MCF 10A (cell line): ENCODE measurements around the gene CD47. TPM values are rescaled to one million over a fixed set of nuclear protein-coding genes. Genes with fewer than 3 reads are reported as not detected.

Source experiments
- BruUV-seq: library from RNA; stranded (reverse); fragments of 400-500 nt; replicated peaks from 2 replicates; lab custom pipeline; 2021; lab: Mats Ljungman, UMichigan
- CTCF ChIA-PET: fragments of 300-600 bp; sonication (Branson Sonifier 250); formaldehyde crosslinking; extraction: SDS; loops from one replicate; lab custom pipeline; 2021; ENCODE audit warnings: antibody characterized with exemption, inconsistent platforms; lab: Yijun Ruan, JAX
- POLR2A ChIA-PET: fragments of 300-600, 350-650 bp; sonication (Branson Sonifier 250); formaldehyde crosslinking; extraction: SDS; loops from one replicate; lab custom pipeline; 2020; ENCODE audit warnings: antibody characterized with exemption, inconsistent platforms; lab: Yijun Ruan, JAX
- DNase-seq: peaks from one replicate; pipeline ENCODE4 v3.0.0-alpha.2; 2018; ENCODE audit not compliant: unreplicated experiment
- H3K27ac Mint-ChIP-seq: one replicate; pipeline ENCODE4 v1.8.0; 2022; ENCODE audit warnings: mild to moderate bottlenecking, low read depth, mixed read lengths; ENCODE audit not compliant: unreplicated experiment
- H3K27me3 Mint-ChIP-seq: one replicate; pipeline ENCODE4 v1.8.0; 2022; ENCODE audit warnings: mixed read lengths; ENCODE audit not compliant: insufficient read depth, unreplicated experiment
- H3K36me3 Mint-ChIP-seq: one replicate; pipeline ENCODE4 v1.8.0; 2022; ENCODE audit warnings: mild to moderate bottlenecking, moderate library complexity, mixed read lengths; ENCODE audit not compliant: insufficient read depth, unreplicated experiment
- H3K4me1 Mint-ChIP-seq: one replicate; pipeline ENCODE4 v1.8.0; 2022; ENCODE audit warnings: mixed read lengths; ENCODE audit not compliant: insufficient read depth, unreplicated experiment
- H3K4me3 Mint-ChIP-seq: one replicate; pipeline ENCODE4 v1.8.0; 2022; ENCODE audit warnings: mild to moderate bottlenecking, moderate library complexity, mixed read lengths; ENCODE audit not compliant: unreplicated experiment
- H3K9me3 Mint-ChIP-seq: one replicate; pipeline ENCODE4 v1.8.0; 2022; ENCODE audit warnings: mixed read lengths; ENCODE audit not compliant: unreplicated experiment
- intact Hi-C: fragments of 100-400 bp; cut with micrococcal nuclease; formaldehyde crosslinking; loops from 2 replicates; pipeline ENCODE4 v1.14.1; 2022
- total RNA-seq: library from RNA; stranded (reverse); gene quantifications from 2 replicates; pipeline ENCODE4 v1.2.3, GENCODE V29; 2022
- TF ChIP-seq, protein P1 (sequence below): fragments of 200-600 bp; IDR thresholded peaks from one replicate; pipeline ENCODE4 v1.8.0; 2022; ENCODE audit warnings: antibody characterized with exemption, mild to moderate bottlenecking; ENCODE audit not compliant: unreplicated experiment

The CD47 gene
- total RNA-seq, 1 experiment from 2014 or later = 28.5 TPM

GRCh38 chr3:108036984-108037741 is 53.7 kb downstream of the CD47 start:
- no peak for DNase-seq
- Mint-ChIP-seq H3K4me3 (no peak overlapping the region), H3K27ac (no peak overlapping the region), H3K9me3 (no peaks in the 10 kb centered on the region), H3K4me1 (no peaks in the 10 kb centered on the region), H3K27me3 (no peaks in the 10 kb centered on the region), H3K36me3 (peaks cover 5% of the 10 kb centered on the region)
- ChIA-PET POLR2A (interaction anchor here (0.9 to 1.7 kb wide), 2 partner anchors 9 to 52 kb away, joined by 3 to 4 read pairs; no protein-coding TSS in a partner anchor), CTCF (interaction anchor here (0.8 kb wide), 1 partner anchor 31 kb away, joined by 4 read pairs; no protein-coding TSS in a partner anchor)
- intact Hi-C loops = no loop called here
- TF ChIP-seq, protein P1, sequence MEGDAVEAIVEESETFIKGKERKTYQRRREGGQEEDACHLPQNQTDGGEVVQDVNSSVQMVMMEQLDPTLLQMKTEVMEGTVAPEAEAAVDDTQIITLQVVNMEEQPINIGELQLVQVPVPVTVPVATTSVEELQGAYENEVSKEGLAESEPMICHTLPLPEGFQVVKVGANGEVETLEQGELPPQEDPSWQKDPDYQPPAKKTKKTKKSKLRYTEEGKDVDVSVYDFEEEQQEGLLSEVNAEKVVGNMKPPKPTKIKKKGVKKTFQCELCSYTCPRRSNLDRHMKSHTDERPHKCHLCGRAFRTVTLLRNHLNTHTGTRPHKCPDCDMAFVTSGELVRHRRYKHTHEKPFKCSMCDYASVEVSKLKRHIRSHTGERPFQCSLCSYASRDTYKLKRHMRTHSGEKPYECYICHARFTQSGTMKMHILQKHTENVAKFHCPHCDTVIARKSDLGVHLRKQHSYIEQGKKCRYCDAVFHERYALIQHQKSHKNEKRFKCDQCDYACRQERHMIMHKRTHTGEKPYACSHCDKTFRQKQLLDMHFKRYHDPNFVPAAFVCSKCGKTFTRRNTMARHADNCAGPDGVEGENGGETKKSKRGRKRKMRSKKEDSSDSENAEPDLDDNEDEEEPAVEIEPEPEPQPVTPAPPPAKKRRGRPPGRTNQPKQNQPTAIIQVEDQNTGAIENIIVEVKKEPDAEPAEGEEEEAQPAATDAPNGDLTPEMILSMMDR = no peak
- no TSS peak for BruUV-seq

DNA sequence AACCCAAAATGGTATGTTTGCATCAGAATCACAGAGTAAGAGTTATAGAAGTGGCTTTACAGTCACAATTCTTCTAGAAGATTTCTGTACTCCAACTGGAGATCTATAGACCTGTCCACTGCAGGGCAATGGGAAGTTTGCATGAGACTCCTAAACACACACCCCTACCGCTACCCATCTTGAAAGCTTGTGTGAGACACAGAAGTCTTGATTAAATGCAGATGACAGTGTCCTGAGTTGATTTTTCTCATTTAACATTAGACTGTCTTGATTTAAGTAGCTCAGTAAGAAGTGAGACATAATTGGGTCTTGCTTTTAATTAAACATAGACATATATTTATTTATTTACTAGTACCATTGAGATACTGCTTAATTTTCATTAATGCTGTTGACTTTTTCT is 54.4 kb downstream of the CD47 start:
- ChIA-PET CTCF (interaction anchor here (0.8 kb wide), 1 partner anchor 30 kb away, joined by 4 read pairs; no protein-coding TSS in a partner anchor), POLR2A (no interaction called here)
- Mint-ChIP-seq H3K27me3 (no peaks in the 10 kb centered on the region), H3K9me3 (no peaks in the 10 kb centered on the region), H3K4me1 (no peaks in the 10 kb centered on the region), H3K4me3 (no peak overlapping the region), H3K36me3 (no peaks in the 10 kb centered on the region), H3K27ac (no peak overlapping the region)
- TF ChIP-seq, protein P1 = no peak
- intact Hi-C loops = no loop called here
- no peak for DNase-seq
- BruUV-seq = no TSS peak

- no peaks in the 10 kb centered on the region for H3K4me1 Mint-ChIP-seq
- H3K27ac Mint-ChIP-seq = no peak overlapping the region
- H3K4me3 Mint-ChIP-seq = no peak overlapping the region
- no peaks in the 10 kb centered on the region for H3K9me3 Mint-ChIP-seq
- TF ChIP-seq, protein P1 = no peak
- CTCF ChIA-PET = no interaction called here
- H3K27me3 Mint-ChIP-seq = no peaks in the 10 kb centered on the region
- H3K36me3 Mint-ChIP-seq = no peaks in the 10 kb centered on the region
- DNase-seq = no peak
- no TSS peak for BruUV-seq
- POLR2A ChIA-PET = no interaction called here
- intact Hi-C loops = no loop called here
Observed at GRCh38 chr3:108035751-108036150, 55.1 kb downstream of the CD47 start.

DNA sequence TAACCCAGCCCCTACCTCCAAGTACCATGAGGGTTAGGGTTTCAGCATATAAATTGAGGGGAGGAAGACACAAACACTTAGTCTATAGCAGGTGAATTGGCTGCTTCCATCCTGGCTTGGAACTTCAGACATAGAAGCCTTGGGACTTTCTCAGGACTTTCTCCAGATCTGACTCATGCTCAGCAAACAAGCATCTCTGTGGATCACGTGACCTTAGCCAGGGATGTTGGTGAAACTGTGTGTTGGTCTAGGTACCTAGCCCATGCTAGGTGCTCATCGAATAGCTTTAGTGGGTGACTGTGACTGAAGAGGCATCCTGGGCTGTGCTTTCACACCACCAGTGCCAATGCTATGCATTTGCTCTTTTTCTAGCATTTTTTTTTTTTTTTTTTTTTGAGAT is 58.9 kb downstream of the CD47 start:
- Mint-ChIP-seq H3K27me3 (no peaks in the 10 kb centered on the region), H3K36me3 (no peaks in the 10 kb centered on the region), H3K27ac (no peak overlapping the region), H3K9me3 (no peaks in the 10 kb centered on the region), H3K4me3 (no peak overlapping the region), H3K4me1 (no peaks in the 10 kb centered on the region)
- DNase-seq = peak; percentile 54
- ChIA-PET POLR2A (interaction anchor here (0.6 kb wide), 1 partner anchor 57 kb away, joined by 4 read pairs; no protein-coding TSS in a partner anchor), CTCF (no interaction called here)
- TF ChIP-seq, protein P1 = no peak
- intact Hi-C loops = no loop called here
- no TSS peak for BruUV-seq
